Neutrophil (primary cell): ENCODE measurements around the gene XPA.

Experiments
- H3K27ac ChIP-seq: fragments of 200-600 bp; sonication (generic); 2 replicates; pipeline ENCODE4 v1.5.1; 2016; ENCODE audit warnings: mild to moderate bottlenecking, moderate library complexity
- H3K27me3 ChIP-seq: fragments of 200-600 bp; sonication (generic); 2 replicates; pipeline ENCODE4 v1.6.0; 2016; ENCODE audit warnings: mild to moderate bottlenecking
- H3K36me3 ChIP-seq: fragments of 200-600 bp; sonication (generic); 2 replicates; pipeline ENCODE4 v1.5.1; 2017
- H3K4me1 ChIP-seq, 2 experiments: fragments of 200-600 bp in 1 of 2; sonication (generic) in 1 of 2; 1 replicate in 1 of 2; 2 replicates in 1 of 2; pipeline versions ENCODE4 v1.5.1 to v1.6.1; 2013 to 2016; ENCODE audit warnings: low read depth in 1 of 2, low read length in 1 of 2, mild to moderate bottlenecking in 1 of 2, moderate library complexity in 1 of 2; ENCODE audit not compliant: control insufficient read depth in 1 of 2, insufficient read depth in 1 of 2
- H3K4me3 ChIP-seq, 2 experiments: fragments of 200-600 bp in 1 of 2; sonication (generic) in 1 of 2; 1 replicate in 1 of 2; 2 replicates in 1 of 2; pipeline ENCODE4 v1.5.1; 2013 to 2016; ENCODE audit warnings: low read depth in 1 of 2, low read length in 1 of 2, mild to moderate bottlenecking in 1 of 2, moderate library complexity in 1 of 2
- H3K9me3 ChIP-seq: fragments of 200-600 bp; sonication (generic); 2 replicates; pipeline ENCODE4 v1.5.1; 2016
- TF ChIP-seq, protein P1 (sequence below): fragments of 200-600 bp; sonication (generic); IDR thresholded peaks from 2 replicates; pipeline ENCODE4 v1.5.1; 2016; ENCODE audit warnings: antibody characterized with exemption

Gene XPA

GRCh38 chr9:97658707-97659106 is 38.4 kb downstream of the XPA start:
- peaks cover 75% of the 10 kb centered on the region for H3K36me3 ChIP-seq
- no peaks in the 10 kb centered on the region for H3K27me3 ChIP-seq
- no peaks in the 10 kb centered on the region for H3K9me3 ChIP-seq
- no peak overlapping the region for H3K27ac ChIP-seq
- no peaks in the 10 kb centered on the region for H3K4me1 ChIP-seq
- TF ChIP-seq, protein P1, sequence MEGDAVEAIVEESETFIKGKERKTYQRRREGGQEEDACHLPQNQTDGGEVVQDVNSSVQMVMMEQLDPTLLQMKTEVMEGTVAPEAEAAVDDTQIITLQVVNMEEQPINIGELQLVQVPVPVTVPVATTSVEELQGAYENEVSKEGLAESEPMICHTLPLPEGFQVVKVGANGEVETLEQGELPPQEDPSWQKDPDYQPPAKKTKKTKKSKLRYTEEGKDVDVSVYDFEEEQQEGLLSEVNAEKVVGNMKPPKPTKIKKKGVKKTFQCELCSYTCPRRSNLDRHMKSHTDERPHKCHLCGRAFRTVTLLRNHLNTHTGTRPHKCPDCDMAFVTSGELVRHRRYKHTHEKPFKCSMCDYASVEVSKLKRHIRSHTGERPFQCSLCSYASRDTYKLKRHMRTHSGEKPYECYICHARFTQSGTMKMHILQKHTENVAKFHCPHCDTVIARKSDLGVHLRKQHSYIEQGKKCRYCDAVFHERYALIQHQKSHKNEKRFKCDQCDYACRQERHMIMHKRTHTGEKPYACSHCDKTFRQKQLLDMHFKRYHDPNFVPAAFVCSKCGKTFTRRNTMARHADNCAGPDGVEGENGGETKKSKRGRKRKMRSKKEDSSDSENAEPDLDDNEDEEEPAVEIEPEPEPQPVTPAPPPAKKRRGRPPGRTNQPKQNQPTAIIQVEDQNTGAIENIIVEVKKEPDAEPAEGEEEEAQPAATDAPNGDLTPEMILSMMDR: no peak
- H3K4me3 ChIP-seq: no peak overlapping the region

DNA sequence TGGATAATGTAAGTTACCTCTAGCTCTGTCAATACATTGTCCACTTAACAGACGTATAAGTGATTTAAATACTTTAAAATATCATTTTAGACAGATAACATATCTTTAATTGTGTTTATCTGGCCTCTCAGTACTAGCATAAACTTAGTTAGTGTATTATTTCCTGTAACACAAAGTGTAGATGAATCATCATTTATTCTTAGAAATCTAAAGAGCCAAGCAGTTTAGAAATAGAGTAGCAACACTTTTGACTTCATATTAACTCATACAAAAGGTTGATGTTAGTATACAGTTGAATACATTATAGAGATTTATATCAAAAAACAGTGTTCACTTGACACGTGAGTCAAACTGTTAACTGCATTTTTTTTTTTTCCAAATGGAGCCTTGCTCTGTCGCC is 45.5 kb downstream of the XPA start:
- no peaks in the 10 kb centered on the region for H3K27me3 ChIP-seq
- peaks cover 94% of the 10 kb centered on the region for H3K36me3 ChIP-seq
- H3K4me3 ChIP-seq: no peak overlapping the region
- no peaks in the 10 kb centered on the region for H3K9me3 ChIP-seq
- TF ChIP-seq, protein P1: no peak
- H3K27ac ChIP-seq: no peak overlapping the region
- no peaks in the 10 kb centered on the region for H3K4me1 ChIP-seq

- Histone ChIP-seq H3K4me1 (no peaks in the 10 kb centered on the region), H3K36me3 (peaks cover 81% of the 10 kb centered on the region), H3K27ac (no peak overlapping the region), H3K4me3 (no peak overlapping the region), H3K27me3 (no peaks in the 10 kb centered on the region), H3K9me3 (no peaks in the 10 kb centered on the region)
- TF ChIP-seq, protein P1: no peak
These were observed 49.1 kb downstream of the XPA start for GRCh38 chr9:97647996-97648395.

GRCh38 chr9:97645720-97646119 is 51.4 kb downstream of the XPA start:
- no peak overlapping the region for H3K4me3 ChIP-seq
- no peaks in the 10 kb centered on the region for H3K9me3 ChIP-seq
- peaks cover 73% of the 10 kb centered on the region for H3K36me3 ChIP-seq
- TF ChIP-seq, protein P1: no peak
- H3K27me3 ChIP-seq: no peaks in the 10 kb centered on the region
- no peak overlapping the region for H3K27ac ChIP-seq
- H3K4me1 ChIP-seq: no peaks in the 10 kb centered on the region

DNA sequence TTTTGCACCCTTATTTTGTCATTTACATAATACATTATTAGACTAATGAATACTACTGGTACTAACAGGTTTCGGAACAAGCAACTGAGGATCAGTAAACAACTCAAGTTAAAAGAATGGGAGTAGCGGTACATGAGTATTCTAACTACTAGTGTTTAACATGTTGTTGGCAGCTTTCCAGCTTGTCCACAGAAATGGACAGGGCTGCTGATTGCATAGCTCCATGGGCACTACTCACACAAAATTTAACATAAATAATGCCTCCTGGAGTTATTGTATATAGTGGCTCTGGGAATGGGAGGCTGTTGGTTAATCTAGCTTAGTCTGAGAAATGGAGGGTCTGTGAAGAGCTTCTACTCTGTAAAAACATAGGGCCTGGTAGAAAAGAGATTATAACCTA is 56.8 kb downstream of the XPA start:
- Histone ChIP-seq H3K9me3 (no peaks in the 10 kb centered on the region), H3K4me1 (peaks cover 0 to 4% of the 10 kb centered on the region in 2 experiments), H3K4me3 (no peak overlapping the region), H3K27me3 (no peaks in the 10 kb centered on the region), H3K36me3 (peaks cover 29% of the 10 kb centered on the region), H3K27ac (no peak overlapping the region)
- TF ChIP-seq, protein P1: no peak

DNA sequence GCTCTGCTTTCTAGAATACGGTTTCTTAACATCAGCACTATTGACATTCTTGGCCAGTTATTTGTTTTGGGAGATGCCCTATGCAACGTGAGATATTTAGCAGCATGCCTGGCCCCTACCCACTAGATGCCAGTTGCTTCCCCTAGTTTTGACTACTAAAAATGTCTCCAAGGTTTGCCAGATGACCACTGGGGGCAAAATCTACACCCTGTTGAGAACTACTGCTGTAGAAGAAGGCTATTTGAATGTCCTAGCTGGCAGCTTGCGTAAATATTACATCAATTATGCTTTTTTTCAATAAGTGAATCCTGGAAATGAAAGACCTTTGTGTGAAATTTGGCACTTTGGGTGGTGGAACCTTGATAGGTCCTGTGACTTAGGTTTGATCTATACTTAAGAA is 58.5 kb downstream of the XPA start:
- Histone ChIP-seq H3K4me3 (no peak overlapping the region), H3K9me3 (no peaks in the 10 kb centered on the region), H3K27me3 (no peaks in the 10 kb centered on the region), H3K27ac (no peak overlapping the region), H3K4me1 (peaks cover 15 to 20% of the 10 kb centered on the region in 2 experiments), H3K36me3 (peaks cover 21% of the 10 kb centered on the region)
- TF ChIP-seq, protein P1: no peak
